GM12875 (cell line): ENCODE data around the gene KIF18B.

ENCODE experiments used
- H3K4me3 ChIP-seq: one replicate; pipeline ENCODE4 v1.5.1; 2011; ENCODE audit warnings: low read depth, low read length, control low read depth
- TF ChIP-seq, protein P1 (sequence below): IDR thresholded peaks from 2 replicates; pipeline ENCODE4 v1.5.1; 2011; ENCODE audit warnings: low read depth, mild to moderate bottlenecking, control low read depth, inconsistent platforms, low read length, moderate library complexity, borderline replicate concordance; ENCODE audit not compliant: insufficient read depth

The KIF18B gene

DNA sequence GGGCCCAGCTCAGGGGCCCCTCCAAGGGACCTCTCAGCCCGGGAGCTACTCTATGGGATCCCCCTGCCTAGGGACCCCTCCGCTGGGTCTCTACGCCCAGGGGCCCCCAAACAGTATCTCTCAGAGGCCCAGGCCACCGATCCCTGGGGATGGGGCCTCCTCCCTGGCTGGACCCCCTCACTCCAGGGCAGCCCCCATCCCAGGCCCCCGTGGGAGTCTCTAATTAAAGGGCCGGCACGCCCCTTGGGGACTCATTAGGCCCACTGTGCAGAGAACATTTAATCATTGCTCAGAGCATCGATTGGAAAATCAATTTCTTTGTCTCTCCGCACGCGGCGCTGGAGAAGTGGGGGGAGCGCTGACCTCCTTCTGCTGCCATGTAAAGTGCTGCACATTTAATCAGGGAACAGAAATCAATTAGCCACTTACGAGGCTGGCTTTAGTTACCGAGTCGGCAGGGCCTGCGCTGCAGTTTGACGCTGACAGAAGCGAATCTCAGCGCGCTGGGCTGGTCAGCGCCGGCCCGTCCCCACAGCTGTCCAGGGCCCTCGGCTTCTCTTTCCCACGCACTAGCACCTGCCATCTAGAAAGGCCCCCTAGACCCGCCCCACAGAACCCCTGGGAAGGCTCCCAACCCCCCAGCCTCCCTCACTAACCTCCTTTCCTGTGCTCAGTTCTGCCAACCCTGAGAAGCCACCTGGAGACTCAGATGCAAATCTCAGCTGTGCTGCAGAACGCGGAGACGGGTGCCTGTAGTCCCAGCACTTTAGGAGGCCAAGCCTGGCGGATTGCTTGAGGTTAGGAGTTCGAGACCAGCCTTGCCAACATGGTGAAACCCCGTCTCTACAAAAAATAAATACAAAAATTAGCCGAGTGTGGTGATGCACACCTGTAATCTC lies 40.7 kb upstream of the KIF18B start:
- no peak overlapping the region for H3K4me3 ChIP-seq
- TF ChIP-seq, protein P1, sequence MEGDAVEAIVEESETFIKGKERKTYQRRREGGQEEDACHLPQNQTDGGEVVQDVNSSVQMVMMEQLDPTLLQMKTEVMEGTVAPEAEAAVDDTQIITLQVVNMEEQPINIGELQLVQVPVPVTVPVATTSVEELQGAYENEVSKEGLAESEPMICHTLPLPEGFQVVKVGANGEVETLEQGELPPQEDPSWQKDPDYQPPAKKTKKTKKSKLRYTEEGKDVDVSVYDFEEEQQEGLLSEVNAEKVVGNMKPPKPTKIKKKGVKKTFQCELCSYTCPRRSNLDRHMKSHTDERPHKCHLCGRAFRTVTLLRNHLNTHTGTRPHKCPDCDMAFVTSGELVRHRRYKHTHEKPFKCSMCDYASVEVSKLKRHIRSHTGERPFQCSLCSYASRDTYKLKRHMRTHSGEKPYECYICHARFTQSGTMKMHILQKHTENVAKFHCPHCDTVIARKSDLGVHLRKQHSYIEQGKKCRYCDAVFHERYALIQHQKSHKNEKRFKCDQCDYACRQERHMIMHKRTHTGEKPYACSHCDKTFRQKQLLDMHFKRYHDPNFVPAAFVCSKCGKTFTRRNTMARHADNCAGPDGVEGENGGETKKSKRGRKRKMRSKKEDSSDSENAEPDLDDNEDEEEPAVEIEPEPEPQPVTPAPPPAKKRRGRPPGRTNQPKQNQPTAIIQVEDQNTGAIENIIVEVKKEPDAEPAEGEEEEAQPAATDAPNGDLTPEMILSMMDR = no peak

DNA sequence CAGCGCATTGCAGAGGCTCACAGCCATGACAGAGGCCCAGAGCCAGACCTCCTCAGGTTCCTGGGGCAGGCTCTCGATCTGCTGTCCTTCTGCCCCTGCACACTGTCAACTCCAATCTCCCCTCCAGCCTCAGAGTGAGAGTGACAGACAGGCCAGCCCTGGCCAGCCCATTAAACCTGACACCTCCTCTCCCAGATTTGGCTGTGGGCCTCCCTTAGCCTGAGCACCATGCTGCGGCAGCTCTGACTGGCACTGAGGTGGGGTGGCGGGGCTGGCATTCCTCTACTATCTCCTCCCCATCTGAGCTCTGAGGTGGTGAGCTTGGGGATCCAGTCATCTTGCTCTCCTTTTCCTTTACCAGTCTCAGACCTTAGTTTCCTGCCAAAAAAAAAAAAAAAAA lies 36.0 kb upstream of the KIF18B start:
- TF ChIP-seq, protein P1 = no peak
- H3K4me3 ChIP-seq = no peak overlapping the region

DNA sequence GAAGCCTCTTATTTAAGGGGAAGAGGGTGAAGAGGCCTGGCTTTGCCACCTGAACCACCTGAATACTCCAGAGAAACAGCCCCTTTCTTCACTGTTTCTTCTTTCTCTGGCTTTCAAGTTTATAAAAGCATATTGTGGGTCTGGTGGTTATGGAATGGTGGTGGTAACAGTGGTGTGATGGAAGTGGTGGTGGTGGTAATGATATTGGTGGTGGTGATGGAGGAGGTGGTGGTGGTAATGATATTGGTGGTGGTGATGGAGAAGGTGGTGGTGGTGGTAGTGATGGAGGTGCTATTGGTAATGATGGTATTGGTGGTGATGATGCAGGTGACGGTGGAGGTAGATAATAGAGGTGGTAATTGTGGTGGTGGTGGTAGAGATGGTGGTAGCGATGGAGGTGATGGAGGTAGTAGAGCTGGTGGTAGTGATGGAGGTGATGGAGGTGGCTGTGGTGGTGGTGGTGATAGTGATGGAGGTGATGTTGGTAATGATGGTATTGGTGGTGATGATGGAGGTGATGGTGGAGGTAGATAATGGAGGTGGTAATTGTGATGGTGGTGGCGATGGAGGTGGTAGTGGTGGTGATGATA lies 34.6 kb upstream of the KIF18B start:
- no peak overlapping the region for H3K4me3 ChIP-seq
- TF ChIP-seq, protein P1 = no peak

DNA sequence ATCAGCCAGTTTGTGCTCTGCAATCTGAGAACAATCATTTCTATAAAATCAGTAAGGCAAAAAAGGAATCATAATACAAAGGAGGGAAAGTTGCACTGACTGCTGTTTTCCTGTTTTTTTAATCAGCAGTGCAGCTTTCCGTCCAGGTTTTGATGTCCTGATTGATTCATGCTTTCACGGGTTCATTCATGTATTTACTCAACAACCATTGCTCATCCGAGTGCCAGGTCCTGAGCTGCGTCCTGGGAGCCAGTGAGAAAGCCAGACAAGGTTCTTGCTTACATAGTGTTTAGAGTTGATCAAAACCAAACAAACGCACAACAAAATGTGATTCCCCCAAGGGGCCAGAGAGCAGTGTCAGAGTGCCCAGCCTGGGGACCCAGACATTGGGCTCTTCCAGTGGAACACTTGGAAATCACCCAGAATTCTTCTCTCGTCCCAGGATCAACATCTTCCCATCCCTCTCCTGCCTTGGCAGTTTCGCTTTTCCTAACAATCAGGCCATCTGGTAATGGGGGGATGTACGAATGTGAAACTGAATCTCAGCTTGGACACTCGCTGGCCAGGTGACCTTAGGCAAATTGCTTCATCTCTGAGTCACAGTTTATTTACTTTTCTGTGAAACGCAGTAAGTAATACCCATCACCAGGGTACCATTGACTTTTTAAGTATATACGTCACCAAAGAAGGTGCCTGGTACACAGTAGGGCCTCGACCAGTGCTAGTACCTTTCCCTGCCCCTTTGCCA lies 33.8 kb upstream of the KIF18B start:
- TF ChIP-seq, protein P1 = no peak
- no peak overlapping the region for H3K4me3 ChIP-seq

DNA sequence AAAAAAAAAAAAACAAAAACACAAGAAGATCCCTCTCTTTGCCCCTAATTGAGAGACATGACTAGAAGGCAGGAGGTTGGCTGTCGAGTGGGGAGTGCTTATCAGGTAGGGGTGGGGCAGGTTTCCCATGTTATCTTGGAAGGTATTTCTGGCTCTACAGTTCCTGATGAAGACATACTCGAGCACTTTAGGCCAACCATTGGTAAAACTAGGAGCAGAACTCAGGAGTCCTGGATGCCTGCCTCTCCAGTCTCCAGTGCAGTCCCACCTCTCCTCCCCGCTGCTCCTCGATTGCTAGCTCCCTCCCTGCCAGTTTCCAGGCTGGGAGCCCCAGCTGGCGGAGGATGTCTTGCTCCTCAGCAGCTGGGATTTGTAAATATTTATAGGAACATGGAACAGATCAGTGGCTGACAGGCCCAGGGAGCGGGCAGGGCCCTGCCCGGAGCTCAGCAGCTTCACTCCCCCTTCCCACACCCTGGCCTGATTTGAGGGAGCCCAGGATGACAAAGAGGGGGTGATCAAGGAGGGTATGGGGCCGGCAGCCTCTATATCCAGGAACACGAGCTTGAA lies 31.9 kb upstream of the KIF18B start:
- TF ChIP-seq, protein P1 = no peak
- no peak overlapping the region for H3K4me3 ChIP-seq

DNA sequence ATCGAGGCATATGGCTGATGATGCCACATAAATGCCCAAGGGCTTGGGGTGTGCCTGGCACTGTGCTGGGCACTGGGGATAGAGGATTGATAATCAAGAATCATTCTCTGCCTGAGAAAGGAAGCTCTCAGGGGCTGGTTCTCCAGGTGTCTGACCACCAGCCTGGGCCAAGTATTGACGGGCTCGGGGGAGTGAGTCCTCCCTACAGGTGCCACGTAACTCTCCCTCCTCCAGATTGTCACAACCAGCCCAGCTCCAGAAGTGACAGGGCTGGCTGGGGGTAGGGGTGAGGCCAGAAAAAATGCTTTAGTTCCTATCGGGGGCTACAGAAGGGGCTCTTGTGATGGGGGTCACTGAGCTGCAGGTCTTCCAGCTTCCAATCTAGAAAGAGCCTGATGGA lies 31.2 kb upstream of the KIF18B start:
- no peak overlapping the region for H3K4me3 ChIP-seq
- TF ChIP-seq, protein P1 = no peak
